ENCODE data around the gene ATP1B2. TPM values are rescaled to one million over a fixed set of nuclear protein-coding genes. Genes with fewer than 3 reads are reported as not detected.
"Not testable (repeated sequence)": the region's sequence is repeated elsewhere in the genome, so short reads cannot be mapped to it uniquely, and the experiment has no call there.

The ATP1B2 gene
- total RNA-seq, 3 donors from 2014 or later, result 0.41 to 8.7 (median 0.67) TPM

GRCh38 chr17:7623661-7624060 lies 27.1 kb upstream of the ATP1B2 start:
- no peak for DNase-seq
- no peak overlapping the region for H3K4me3 ChIP-seq
- no peaks in the 10 kb centered on the region for H3K9me3 ChIP-seq
- no peaks in the 10 kb centered on the region for H3K36me3 ChIP-seq (ENCODE audit: low read depth)
- intact Hi-C loops (cut with DNase I, micrococcal nuclease), result no loop called here
- H3K4me1 ChIP-seq (ENCODE audit: low read depth), result peaks cover 6% of the 10 kb centered on the region
- no peak for ATAC-seq
- no peak for TF ChIP-seq CTCF (IDR thresholded peaks at IDR 0.05)

GRCh38 chr17:7625749-7626148 lies 25.0 kb upstream of the ATP1B2 start:
- H3K36me3 ChIP-seq (ENCODE audit: low read depth); ATAC-seq; H3K9me3 ChIP-seq; intact Hi-C loops (cut with DNase I, micrococcal nuclease); H3K4me3 ChIP-seq; H3K4me1 ChIP-seq (ENCODE audit: low read depth); DNase-seq: not testable (repeated sequence)

GRCh38 chr17:7626307-7626706 lies 24.4 kb upstream of the ATP1B2 start:
- Histone ChIP-seq H3K9me3 (no peaks in the 10 kb centered on the region), H3K36me3 (ENCODE audit: low read depth) (no peaks in the 10 kb centered on the region), H3K4me1 (ENCODE audit: low read depth) (peaks cover 9% of the 10 kb centered on the region), H3K4me3 (no peak overlapping the region)
- ATAC-seq (no peak), DNase-seq (no peak)
- intact Hi-C loops (cut with DNase I, micrococcal nuclease), result no loop called here
- TF ChIP-seq CTCF (IDR thresholded peaks at IDR 0.05), result no peak

- no peaks in the 10 kb centered on the region for H3K9me3 ChIP-seq
These were observed 23.8 kb upstream of the ATP1B2 start for GRCh38 chr17:7626956-7627249.

GRCh38 chr17:7627250-7628121 lies 23.2 kb upstream of the ATP1B2 start, which contains the start of gene SAT2:
SAT2 (minus strand) TSS chr17:7627821; CDS start chr17:7627635, 186 bp downstream.
- peak; percentile 99 for ATAC-seq
- H3K4me1 ChIP-seq (ENCODE audit: low read depth), result peaks cover 9% of the 10 kb centered on the region
- H3K4me3 ChIP-seq, result peak within 1 kb of the TSS; percentile 56
- TF ChIP-seq CTCF (IDR thresholded peaks at IDR 0.05), result no peak
- no peaks in the 10 kb centered on the region for H3K36me3 ChIP-seq (ENCODE audit: low read depth)
- intact Hi-C loops (cut with DNase I, micrococcal nuclease), result no loop called here
- H3K9me3 ChIP-seq, result no peaks in the 10 kb centered on the region
- DNase-seq, result peak; percentile 95 to 97 (median 96)

More at GRCh38 chr17:7626956-7627249, 23.8 kb upstream of the ATP1B2 start:
- TF ChIP-seq CTCF (IDR thresholded peaks at IDR 0.05), result no peak
- intact Hi-C loops (cut with DNase I, micrococcal nuclease), result no loop called here
- H3K4me1 ChIP-seq (ENCODE audit: low read depth), result peaks cover 9% of the 10 kb centered on the region
- no peaks in the 10 kb centered on the region for H3K36me3 ChIP-seq (ENCODE audit: low read depth)
- ATAC-seq (no peak), DNase-seq (no peak)
- H3K4me3 ChIP-seq, result peak overlapping the region; percentile 56

GRCh38 chr17:7629939-7630571 lies 20.7 kb upstream of the ATP1B2 start, which contains the start of gene SHBG:
SHBG (plus strand) TSS chr17:7630135; CDS start chr17:7630173, 38 bp downstream.
- intact Hi-C loops (cut with DNase I, micrococcal nuclease), result loop anchor here in 1 of 2 donors (10.0 kb wide), 1 partner anchor 55 kb away; the partner anchor contains the start of genes TP53 and WRAP53
- no peaks in the 10 kb centered on the region for H3K9me3 ChIP-seq
- ATAC-seq (no peak), DNase-seq (no peak)
- no peak within 1 kb of the TSS for H3K4me3 ChIP-seq
- H3K4me1 ChIP-seq (ENCODE audit: low read depth), result peaks cover 9% of the 10 kb centered on the region
- no peaks in the 10 kb centered on the region for H3K36me3 ChIP-seq (ENCODE audit: low read depth)
- no peak for TF ChIP-seq CTCF (IDR thresholded peaks at IDR 0.05)
